Esophagus squamous epithelium (tissue), 5 donors: ENCODE measurements around the gene UBAP1L. TPM values are rescaled to one million over a fixed set of nuclear protein-coding genes. Genes with fewer than 3 reads are reported as not detected.

Experiments used
- DNase-seq: peaks from one replicate; lab custom pipeline; 2025; lab: John Stamatoyannopoulos, UW
- H3K27ac ChIP-seq, 4 donors: fragments of 200-600 bp; sonication (generic); one replicate each; pipeline ENCODE4 v1.5.1; 2016 to 2019; ENCODE audit warnings: mild to moderate bottlenecking in 1 of 4
- H3K27me3 ChIP-seq, 4 donors: fragments of 200-600 bp; sonication (generic); 1 replicate in 3 of 4; 2 replicates in 1 of 4; pipeline versions ENCODE4 v1.5.1 to v1.6.0; 2017 to 2021; ENCODE audit warnings: antibody characterized with exemption in 1 of 4
- H3K36me3 ChIP-seq, 3 donors: fragments of 200-600 bp; sonication (generic); one replicate each; pipeline ENCODE4 v1.5.1; 2016 to 2019
- H3K4me1 ChIP-seq, 3 donors: fragments of 200-600 bp; sonication (generic); one replicate each; pipeline ENCODE4 v1.5.1; 2017 to 2019
- H3K4me3 ChIP-seq, 4 donors: fragments of 200-600 bp; sonication (generic); 1 replicate in 3 of 4; 2 replicates in 1 of 4; pipeline ENCODE4 v1.5.1; 2016 to 2019; ENCODE audit warnings: mild to moderate bottlenecking in 2 of 4, moderate library complexity in 1 of 4
- H3K9me3 ChIP-seq, 3 donors: fragments of 200-600 bp; sonication (generic); one replicate each; pipeline ENCODE4 v1.5.1; 2016 to 2019
- POLR2A ChIP-seq, 4 donors: fragments of 450-650 bp; IDR thresholded peaks; one replicate each; pipeline ENCODE4 v1.6.1; 2017; ENCODE audit warnings: antibody characterized with exemption in 4 of 4, mild to moderate bottlenecking in 4 of 4, moderate library complexity in 3 of 4
- WGBS, 2 donors: methylation state at CpG; one replicate each; pipeline ENCODE4 v1.1.5; 2018; 5-methylcytosine and 5-hydroxymethylcytosine counted together
- intact Hi-C: fragments of 100-400 bp; cut with DNase I; formaldehyde crosslinking; loops from one replicate; pipeline ENCODE4 v1.15.0; 2022
- total RNA-seq, 4 donors: library from RNA; depleted of rRNA; stranded (reverse); fragments of >200 nt; gene quantifications; one replicate each; pipeline ENCODE4 v1.1.0, GENCODE V29; 2016
- TF ChIP-seq, protein P1 (sequence below), 6 experiments: fragments of 450-650 bp in 4 of 6; fragments of 200-600 bp in 2 of 6; sonication (generic) in 2 of 6; IDR thresholded peaks; one replicate each; pipeline ENCODE4 v1.5.1; 2016 to 2019; ENCODE audit warnings: antibody characterized with exemption in 6 of 6, mild to moderate bottlenecking in 4 of 6, moderate library complexity in 4 of 6
- donor health status: DM: yes; HTN: yes; CAD: no.

Gene UBAP1L
- total RNA-seq, 4 donors from 2014 or later, result 1.6 to 6.3 (median 2.0) TPM

DNA sequence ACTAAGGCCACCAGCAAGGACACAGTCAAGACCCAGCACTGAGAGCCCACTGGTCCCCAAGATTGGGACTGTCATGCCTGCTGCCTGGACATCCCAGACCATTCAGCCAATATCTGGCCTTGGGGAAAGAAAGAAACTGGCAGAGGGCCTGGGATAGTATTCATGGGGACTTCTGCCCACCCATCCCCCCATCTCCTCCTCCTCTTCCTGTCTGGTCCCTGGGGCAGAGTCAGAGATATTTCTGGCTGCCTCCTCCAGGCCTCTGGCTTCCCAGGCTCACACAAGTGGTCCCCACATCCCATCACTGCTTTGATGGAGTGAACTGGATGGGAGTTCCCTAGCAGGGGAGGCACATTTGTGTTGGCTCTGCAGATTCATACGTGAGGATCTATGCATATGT, 43.0 kb downstream of the UBAP1L start:
- WGBS, 2 donors, result 86 to 92% methylated on average over 1 of the region's 1 CpG
- H3K9me3 ChIP-seq, result no peaks in the 10 kb centered on the region

DNA sequence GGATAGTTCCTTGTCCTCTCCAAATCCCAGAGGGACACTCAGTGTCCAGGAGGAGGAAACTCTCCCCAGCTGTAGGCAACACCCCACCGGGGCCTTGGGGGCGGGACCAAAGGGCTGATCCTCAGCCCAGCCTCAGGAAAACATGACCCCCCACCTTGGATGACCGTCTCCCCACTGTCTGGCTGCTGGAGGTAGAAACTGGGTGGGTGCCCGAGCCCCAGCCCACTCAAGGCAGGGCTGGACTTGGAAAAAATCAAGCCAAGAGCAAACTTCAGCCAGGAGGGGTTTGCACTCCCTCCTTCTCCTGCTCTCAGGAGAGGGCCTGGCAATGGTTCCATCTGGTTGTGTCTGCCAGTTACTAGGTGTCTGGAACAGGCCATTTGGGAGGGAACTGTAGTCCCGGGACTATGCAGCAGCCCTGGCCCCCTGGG, 43.6 kb downstream of the UBAP1L start:
- Histone ChIP-seq H3K9me3 (no peaks in the 10 kb centered on the region), H3K36me3 (no peaks in the 10 kb centered on the region), H3K4me3 (no peak overlapping the region), H3K4me1 (peaks cover 6 to 55% (median 18%) of the 10 kb centered on the region in 3 donors), H3K27me3 (peaks cover 0 to 20% (median 0%) of the 10 kb centered on the region in 4 donors), H3K27ac (peak overlapping the region; percentile 12 to 97 (median 86))
- no CpG with 5 or more reads among the region's 5 CpGs for WGBS, 2 donors
- no peak for DNase-seq
- intact Hi-C loops, result no loop called here
- no peak for TF ChIP-seq POLR2A (IDR thresholded peaks at IDR 0.05)
- TF ChIP-seq, protein P1, sequence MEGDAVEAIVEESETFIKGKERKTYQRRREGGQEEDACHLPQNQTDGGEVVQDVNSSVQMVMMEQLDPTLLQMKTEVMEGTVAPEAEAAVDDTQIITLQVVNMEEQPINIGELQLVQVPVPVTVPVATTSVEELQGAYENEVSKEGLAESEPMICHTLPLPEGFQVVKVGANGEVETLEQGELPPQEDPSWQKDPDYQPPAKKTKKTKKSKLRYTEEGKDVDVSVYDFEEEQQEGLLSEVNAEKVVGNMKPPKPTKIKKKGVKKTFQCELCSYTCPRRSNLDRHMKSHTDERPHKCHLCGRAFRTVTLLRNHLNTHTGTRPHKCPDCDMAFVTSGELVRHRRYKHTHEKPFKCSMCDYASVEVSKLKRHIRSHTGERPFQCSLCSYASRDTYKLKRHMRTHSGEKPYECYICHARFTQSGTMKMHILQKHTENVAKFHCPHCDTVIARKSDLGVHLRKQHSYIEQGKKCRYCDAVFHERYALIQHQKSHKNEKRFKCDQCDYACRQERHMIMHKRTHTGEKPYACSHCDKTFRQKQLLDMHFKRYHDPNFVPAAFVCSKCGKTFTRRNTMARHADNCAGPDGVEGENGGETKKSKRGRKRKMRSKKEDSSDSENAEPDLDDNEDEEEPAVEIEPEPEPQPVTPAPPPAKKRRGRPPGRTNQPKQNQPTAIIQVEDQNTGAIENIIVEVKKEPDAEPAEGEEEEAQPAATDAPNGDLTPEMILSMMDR (IDR thresholded peaks at IDR 0.05), result no peak

More for the DNA sequence above, 43.0 kb downstream of the UBAP1L start:
- peaks cover 6 to 60% (median 18%) of the 10 kb centered on the region in 3 donors for H3K4me1 ChIP-seq
- no peak for DNase-seq
- no peak overlapping the region for H3K4me3 ChIP-seq
- no peak for TF ChIP-seq POLR2A (IDR thresholded peaks at IDR 0.05)
- TF ChIP-seq, protein P1 (IDR thresholded peaks at IDR 0.05), result no peak
- peak overlapping the region; percentile 12 to 97 (median 86) for H3K27ac ChIP-seq
- H3K27me3 ChIP-seq, result peaks cover 0 to 20% (median 0%) of the 10 kb centered on the region in 4 donors
- intact Hi-C loops, result no loop called here
- H3K36me3 ChIP-seq, result no peaks in the 10 kb centered on the region

DNA sequence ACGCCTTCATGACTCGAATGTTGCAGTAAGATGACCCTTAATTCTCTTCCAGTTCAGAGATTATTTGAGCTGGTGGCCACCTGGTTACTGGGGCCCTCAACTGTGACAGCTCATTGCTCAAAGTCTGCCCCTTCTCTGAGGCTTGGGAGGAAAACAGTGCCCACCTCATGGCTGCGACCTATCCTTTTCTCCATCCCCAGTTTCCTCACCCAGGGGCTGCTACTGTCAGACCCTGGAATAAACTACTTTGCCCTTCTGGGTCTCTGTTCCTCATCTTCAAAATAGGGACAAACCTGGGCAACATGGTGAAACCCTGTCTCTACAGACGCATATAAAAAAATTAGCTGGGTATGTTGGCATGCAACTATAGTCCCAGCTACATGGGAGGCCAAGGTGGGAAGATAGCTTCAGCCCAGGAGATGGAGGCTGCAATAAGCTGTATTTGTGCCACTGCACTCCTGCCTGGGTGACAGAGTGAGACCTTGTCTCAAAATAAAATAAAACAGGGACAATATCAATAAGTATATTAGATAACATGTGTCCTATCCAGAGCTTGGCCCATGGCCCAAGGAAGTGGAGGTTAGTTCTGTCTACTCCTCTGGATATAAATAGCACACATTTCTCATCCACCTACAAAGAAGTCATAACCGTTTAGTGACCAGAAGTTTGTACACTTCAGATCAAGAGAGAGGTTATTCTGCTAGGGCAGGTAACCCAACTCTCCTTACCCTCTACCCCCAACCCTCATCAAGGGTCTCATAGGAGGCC, 45.0 kb downstream of the UBAP1L start:
- H3K4me1 ChIP-seq, result peaks cover 6 to 67% (median 18%) of the 10 kb centered on the region in 3 donors
- no peak overlapping the region for H3K4me3 ChIP-seq
- intact Hi-C loops, result no loop called here
- DNase-seq, result no peak
- 66 to 71% methylated on average over 3 to 5 of the region's 5 CpGs for WGBS, 2 donors
- TF ChIP-seq, protein P1 (IDR thresholded peaks at IDR 0.05), result no peak
- no peak for TF ChIP-seq POLR2A (IDR thresholded peaks at IDR 0.05)
- H3K27me3 ChIP-seq, result peaks cover 0 to 34% (median 0%) of the 10 kb centered on the region in 4 donors
- peak overlapping the region; percentile 42 to 97 (median 86) for H3K27ac ChIP-seq
- no peaks in the 10 kb centered on the region for H3K9me3 ChIP-seq
- no peaks in the 10 kb centered on the region for H3K36me3 ChIP-seq

DNA sequence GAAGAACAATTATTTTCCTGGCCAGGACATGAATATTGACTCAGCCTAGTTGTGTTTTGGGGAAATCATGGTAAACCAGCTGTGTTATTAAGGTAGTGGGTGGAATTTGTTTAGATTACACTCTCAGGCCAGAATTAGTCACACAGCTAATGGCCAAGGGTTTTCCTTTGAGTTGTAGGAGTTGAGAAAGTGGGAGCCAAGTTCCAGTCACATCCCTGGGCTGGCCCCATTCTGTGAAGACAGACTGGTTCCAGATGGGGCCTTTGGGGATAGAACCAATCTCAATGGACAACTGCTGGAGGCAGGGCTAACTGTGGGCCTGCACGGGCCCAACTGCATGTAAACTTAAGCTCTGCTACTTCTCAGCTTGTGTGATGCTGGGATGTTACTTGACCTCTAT, 45.8 kb downstream of the UBAP1L start:
- Histone ChIP-seq H3K9me3 (no peaks in the 10 kb centered on the region), H3K27ac (peak overlapping the region; percentile 79 to 97 (median 86)), H3K4me1 (peaks cover 6 to 75% (median 18%) of the 10 kb centered on the region in 3 donors), H3K36me3 (no peaks in the 10 kb centered on the region), H3K27me3 (peaks cover 0 to 36% (median 0%) of the 10 kb centered on the region in 4 donors), H3K4me3 (no peak overlapping the region)
- 100% methylated on average over 1 of the region's 1 CpG; no CpG with 5 or more reads in 1 of the 2 donors for WGBS, 2 donors
- no peak for DNase-seq
- TF ChIP-seq, protein P1 (IDR thresholded peaks at IDR 0.05), result no peak
- TF ChIP-seq POLR2A (IDR thresholded peaks at IDR 0.05), result no peak
- intact Hi-C loops, result no loop called here

DNA sequence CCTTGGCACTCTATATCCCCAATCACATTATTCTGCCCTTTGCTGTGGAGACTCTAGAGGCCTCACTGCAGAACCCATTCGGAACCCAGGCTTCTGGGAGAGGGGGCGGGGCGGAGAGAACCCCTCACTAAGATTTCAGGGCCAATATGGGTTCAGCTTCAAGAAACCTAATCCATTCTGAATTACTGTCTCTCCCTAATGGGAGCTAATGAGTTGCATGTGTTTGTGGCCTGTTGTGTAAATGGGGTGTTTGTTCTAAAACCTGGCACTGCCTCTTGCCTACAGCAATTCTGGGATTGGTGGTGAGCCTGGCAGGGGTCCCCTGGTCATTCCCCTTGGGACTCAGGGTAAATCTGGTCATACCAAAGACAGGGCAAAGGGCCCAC, 46.6 kb downstream of the UBAP1L start:
- TF ChIP-seq, protein P1 (IDR thresholded peaks at IDR 0.05), result no peak
- no peak for TF ChIP-seq POLR2A (IDR thresholded peaks at IDR 0.05)
- H3K4me1 ChIP-seq, result peaks cover 6 to 83% (median 21%) of the 10 kb centered on the region in 3 donors
- no peaks in the 10 kb centered on the region for H3K9me3 ChIP-seq
- no peaks in the 10 kb centered on the region for H3K36me3 ChIP-seq
- no peak for DNase-seq
- H3K27me3 ChIP-seq, result peaks cover 0 to 36% (median 0%) of the 10 kb centered on the region in 4 donors
- H3K27ac ChIP-seq, result peak overlapping the region; percentile 79 to 97 (median 86)
- peak overlapping the region in 3 of 4 donors; percentile 43 to 80 (median 58) for H3K4me3 ChIP-seq
- whole genome bisulfite sequencing, 2 donors, result 50 to 79% methylated on average over 1 to 3 of the region's 3 CpGs
- intact Hi-C loops, result no loop called here
